ENCODE measurements around the gene PXYLP1. TPM values are rescaled to one million over a fixed set of nuclear protein-coding genes. Genes with fewer than 3 reads are reported as not detected.

The PXYLP1 gene
- total and polyA plus RNA-seq, 3 experiments from 2014 or later: 6.6 to 9.5 (median 7.6) TPM

GRCh38 chr3:141275032-141275422 is 43.4 kb downstream of the PXYLP1 start:
- Mint-ChIP-seq H3K9me3 (no peaks in the 10 kb centered on the region), H3K4me1 (peaks cover 24 to 45% (median 38%) of the 10 kb centered on the region in 3 donors), H3K27me3 (peaks cover 0 to 1% of the 10 kb centered on the region in 2 donors), H3K36me3 (peaks cover 0 to 13% (median 8%) of the 10 kb centered on the region in 3 donors), H3K4me3 (peak overlapping the region in 4 of 7 donors; percentile 3 to 48 (median 37)), H3K27ac (peak overlapping the region in 7 of 8 donors; percentile 37 to 80 (median 74))
- Histone ChIP-seq H3K27ac (ENCODE audit: low read depth, low read length) (no peak overlapping the region), H3K27me3 (ENCODE audit: insufficient read depth, low read length, poor library complexity, severe bottlenecking) (no peaks in the 10 kb centered on the region), H3K9me3 (ENCODE audit: low read length) (no peaks in the 10 kb centered on the region), H3K4me1 (ENCODE audit: insufficient read depth, low read length) (peaks cover 24% of the 10 kb centered on the region), H3K36me3 (ENCODE audit: insufficient read depth, low read length) (no peaks in the 10 kb centered on the region), H3K4me3 (ENCODE audit: low read length) (no peak overlapping the region)
- ChIA-PET CTCF (interaction anchor here (0.6 to 1.8 kb wide), 3 partner anchors 30 to 275 kb away, joined by 3 to 6 read pairs (median 3); partner anchors contain the start of gene PXYLP1), POLR2A (interaction anchor here (1.0 to 1.5 kb wide), 2 partner anchors 9 to 43 kb away, joined by 3 read pairs; partner anchors contain the start of gene PXYLP1)
- DNase-seq: no peak

- Mint-ChIP-seq H3K4me1 (peaks cover 24 to 41% (median 38%) of the 10 kb centered on the region in 3 donors), H3K27ac (peak overlapping the region in 2 of 8 donors; percentile 51 to 78), H3K4me3 (peak overlapping the region in 1 of 7 donors; percentile 32), H3K27me3 (no peaks in the 10 kb centered on the region), H3K9me3 (no peaks in the 10 kb centered on the region), H3K36me3 (peaks cover 0 to 12% (median 8%) of the 10 kb centered on the region in 3 donors)
- ChIA-PET POLR2A (no interaction called here), CTCF (no interaction called here)
- Histone ChIP-seq H3K9me3 (ENCODE audit: low read length) (no peaks in the 10 kb centered on the region), H3K4me1 (ENCODE audit: insufficient read depth, low read length) (peaks cover 24% of the 10 kb centered on the region), H3K27me3 (ENCODE audit: insufficient read depth, low read length, poor library complexity, severe bottlenecking) (no peaks in the 10 kb centered on the region), H3K27ac (ENCODE audit: low read depth, low read length) (no peak overlapping the region), H3K4me3 (ENCODE audit: low read length) (no peak overlapping the region), H3K36me3 (ENCODE audit: insufficient read depth, low read length) (no peaks in the 10 kb centered on the region)
- no peak for DNase-seq
These were observed 43.9 kb downstream of the PXYLP1 start for GRCh38 chr3:141275511-141275910.

GRCh38 chr3:141275973-141276372 is 44.3 kb downstream of the PXYLP1 start:
- POLR2A ChIA-PET: no interaction called here
- H3K27ac Mint-ChIP-seq: no peak overlapping the region

GRCh38 chr3:141276398-141276797 is 44.8 kb downstream of the PXYLP1 start:
- Histone ChIP-seq H3K9me3 (ENCODE audit: low read length) (no peaks in the 10 kb centered on the region), H3K27ac (ENCODE audit: low read depth, low read length) (no peak overlapping the region), H3K27me3 (ENCODE audit: insufficient read depth, low read length, poor library complexity, severe bottlenecking) (no peaks in the 10 kb centered on the region), H3K4me3 (ENCODE audit: low read length) (no peak overlapping the region), H3K4me1 (ENCODE audit: insufficient read depth, low read length) (peaks cover 24% of the 10 kb centered on the region), H3K36me3 (ENCODE audit: insufficient read depth, low read length) (no peaks in the 10 kb centered on the region)
- Mint-ChIP-seq H3K27me3 (no peaks in the 10 kb centered on the region), H3K9me3 (no peaks in the 10 kb centered on the region), H3K36me3 (peaks cover 0 to 18% (median 9%) of the 10 kb centered on the region in 3 donors), H3K4me1 (peaks cover 24 to 41% (median 38%) of the 10 kb centered on the region in 3 donors), H3K4me3 (no peak overlapping the region), H3K27ac (no peak overlapping the region)
- POLR2A ChIA-PET: no interaction called here
- DNase-seq: no peak
- CTCF ChIA-PET: interaction anchor here (1.9 kb wide), 1 partner anchor 45 kb away, joined by 11 read pairs; the partner anchor contains the start of gene PXYLP1

More at GRCh38 chr3:141275973-141276372, 44.3 kb downstream of the PXYLP1 start:
- no peaks in the 10 kb centered on the region for H3K27me3 Mint-ChIP-seq
- CTCF ChIA-PET: no interaction called here
- Histone ChIP-seq H3K27ac (ENCODE audit: low read depth, low read length) (no peak overlapping the region), H3K4me1 (ENCODE audit: insufficient read depth, low read length) (peaks cover 24% of the 10 kb centered on the region), H3K36me3 (ENCODE audit: insufficient read depth, low read length) (no peaks in the 10 kb centered on the region), H3K4me3 (ENCODE audit: low read length) (no peak overlapping the region), H3K27me3 (ENCODE audit: insufficient read depth, low read length, poor library complexity, severe bottlenecking) (no peaks in the 10 kb centered on the region), H3K9me3 (ENCODE audit: low read length) (no peaks in the 10 kb centered on the region)
- DNase-seq: no peak
- H3K4me3 Mint-ChIP-seq: no peak overlapping the region
- H3K36me3 Mint-ChIP-seq: peaks cover 0 to 13% (median 8%) of the 10 kb centered on the region in 3 donors
- H3K9me3 Mint-ChIP-seq: no peaks in the 10 kb centered on the region
- H3K4me1 Mint-ChIP-seq: peaks cover 24 to 41% (median 38%) of the 10 kb centered on the region in 3 donors

GRCh38 chr3:141277451-141277850 is 45.8 kb downstream of the PXYLP1 start:
- Histone ChIP-seq H3K4me3 (ENCODE audit: low read length) (no peak overlapping the region), H3K36me3 (ENCODE audit: insufficient read depth, low read length) (no peaks in the 10 kb centered on the region), H3K27me3 (ENCODE audit: insufficient read depth, low read length, poor library complexity, severe bottlenecking) (no peaks in the 10 kb centered on the region), H3K4me1 (ENCODE audit: insufficient read depth, low read length) (peaks cover 24% of the 10 kb centered on the region), H3K27ac (ENCODE audit: low read depth, low read length) (no peak overlapping the region), H3K9me3 (ENCODE audit: low read length) (no peaks in the 10 kb centered on the region)
- Mint-ChIP-seq H3K9me3 (no peaks in the 10 kb centered on the region), H3K4me3 (no peak overlapping the region), H3K27ac (no peak overlapping the region), H3K27me3 (no peaks in the 10 kb centered on the region), H3K4me1 (peaks cover 24 to 41% (median 38%) of the 10 kb centered on the region in 3 donors), H3K36me3 (peaks cover 1 to 28% (median 11%) of the 10 kb centered on the region in 3 donors)
- DNase-seq: no peak
- POLR2A ChIA-PET: no interaction called here
- CTCF ChIA-PET: interaction anchor here (1.9 to 4.3 kb wide), 2 partner anchors 11 to 46 kb away, joined by 11 to 22 read pairs; partner anchors contain the start of gene PXYLP1

- Histone ChIP-seq H3K36me3 (ENCODE audit: insufficient read depth, low read length) (no peaks in the 10 kb centered on the region), H3K4me1 (ENCODE audit: insufficient read depth, low read length) (peaks cover 24% of the 10 kb centered on the region), H3K27me3 (ENCODE audit: insufficient read depth, low read length, poor library complexity, severe bottlenecking) (no peaks in the 10 kb centered on the region), H3K4me3 (ENCODE audit: low read length) (no peak overlapping the region), H3K9me3 (ENCODE audit: low read length) (no peaks in the 10 kb centered on the region), H3K27ac (ENCODE audit: low read depth, low read length) (no peak overlapping the region)
- Mint-ChIP-seq H3K27me3 (no peaks in the 10 kb centered on the region), H3K9me3 (no peaks in the 10 kb centered on the region), H3K36me3 (peaks cover 7 to 34% (median 13%) of the 10 kb centered on the region in 3 donors), H3K27ac (peak overlapping the region in 5 of 8 donors; percentile 8 to 70 (median 62)), H3K4me3 (no peak overlapping the region), H3K4me1 (peaks cover 24 to 34% (median 30%) of the 10 kb centered on the region in 3 donors)
- ChIA-PET CTCF (interaction anchor here (0.6 to 4.7 kb wide), 11 partner anchors 12 to 47 kb away, joined by 3 to 49 read pairs (median 4); partner anchors contain the start of gene PXYLP1), POLR2A (interaction anchor here (1.2 to 2.4 kb wide), 2 partner anchors 11 to 47 kb away, joined by 8 to 12 read pairs; partner anchors contain the start of gene PXYLP1)
- no peak for DNase-seq
These were observed 46.8 kb downstream of the PXYLP1 start for GRCh38 chr3:141278196-141279076.

GRCh38 chr3:141279077-141279967 is 47.7 kb downstream of the PXYLP1 start:
- peak in 2 of 5 donors; percentile 18 to 39 for DNase-seq
- Histone ChIP-seq H3K9me3 (ENCODE audit: low read length) (no peaks in the 10 kb centered on the region), H3K4me3 (ENCODE audit: low read length) (no peak overlapping the region), H3K4me1 (ENCODE audit: insufficient read depth, low read length) (peaks cover 19% of the 10 kb centered on the region), H3K27me3 (ENCODE audit: insufficient read depth, low read length, poor library complexity, severe bottlenecking) (no peaks in the 10 kb centered on the region), H3K27ac (ENCODE audit: low read depth, low read length) (no peak overlapping the region), H3K36me3 (ENCODE audit: insufficient read depth, low read length) (no peaks in the 10 kb centered on the region)
- Mint-ChIP-seq H3K27ac (peak overlapping the region in 6 of 8 donors; percentile 8 to 70 (median 60)), H3K27me3 (no peaks in the 10 kb centered on the region), H3K36me3 (peaks cover 7 to 41% (median 13%) of the 10 kb centered on the region in 3 donors), H3K4me1 (peaks cover 20 to 25% (median 21%) of the 10 kb centered on the region in 3 donors), H3K9me3 (no peaks in the 10 kb centered on the region), H3K4me3 (peak overlapping the region in 1 of 7 donors; percentile 66)
- CTCF ChIA-PET: interaction anchor here (0.6 to 4.7 kb wide), 12 partner anchors 9 to 48 kb away, joined by 3 to 49 read pairs (median 4); partner anchors contain the start of gene PXYLP1
- POLR2A ChIA-PET: interaction anchor here (1.2 to 2.4 kb wide), 2 partner anchors 12 to 48 kb away, joined by 8 to 12 read pairs; partner anchors contain the start of gene PXYLP1

Measured in CD8-positive, alpha-beta memory T cell (primary cell).